OCI-LY1 (cell line): ENCODE measurements around the gene MMEL1.
"Not testable (repeated sequence)": the region's sequence is repeated elsewhere in the genome, so short reads cannot be mapped to it uniquely, and the experiment has no call there.

Source experiments
- EZH2 ChIP-seq: fragments of 200-600 bp; sonication (generic), shearing (Covaris generic); IDR thresholded peaks from 2 replicates; pipeline ENCODE4 v1.8.0; 2017; ENCODE audit warnings: borderline replicate concordance, mixed run types, mild to moderate bottlenecking, antibody characterized with exemption, low read length, moderate library complexity, mixed read lengths
- TF ChIP-seq, protein P1 (sequence below): fragments of 200-600 bp; sonication (generic), shearing (Covaris generic); IDR thresholded peaks from 2 replicates; pipeline ENCODE4 v1.5.1; 2017; ENCODE audit warnings: mild to moderate bottlenecking, antibody characterized with exemption, low read length, moderate library complexity, mixed read lengths

DNA sequence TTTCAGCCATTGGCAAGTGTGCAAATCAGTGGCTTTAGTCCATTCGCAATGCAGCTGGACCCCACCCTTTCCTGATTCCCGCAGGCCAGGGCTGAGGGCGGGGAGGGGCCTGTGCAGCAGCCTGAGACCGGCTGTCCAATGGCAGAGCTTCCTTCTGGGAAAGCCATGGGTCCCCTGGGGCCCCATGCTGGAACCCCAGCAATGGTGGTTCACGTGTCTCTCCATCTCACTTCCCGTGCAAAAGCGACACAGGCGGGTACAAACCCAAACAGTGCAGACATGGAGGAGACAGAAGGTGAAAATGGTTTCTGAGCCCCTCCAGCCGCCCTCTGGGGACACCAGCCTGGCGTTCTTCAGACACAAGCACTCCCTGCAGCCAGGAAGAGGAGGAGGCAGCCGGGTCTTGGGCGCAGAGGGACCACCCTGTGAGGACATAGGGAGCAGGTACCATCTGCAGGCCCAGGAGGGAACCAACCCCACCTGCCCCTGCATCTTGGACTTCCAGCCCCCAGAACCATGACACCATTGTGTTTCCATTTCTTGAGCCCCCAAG is 82.4 kb downstream of the MMEL1 start:
- TF ChIP-seq, protein P1, sequence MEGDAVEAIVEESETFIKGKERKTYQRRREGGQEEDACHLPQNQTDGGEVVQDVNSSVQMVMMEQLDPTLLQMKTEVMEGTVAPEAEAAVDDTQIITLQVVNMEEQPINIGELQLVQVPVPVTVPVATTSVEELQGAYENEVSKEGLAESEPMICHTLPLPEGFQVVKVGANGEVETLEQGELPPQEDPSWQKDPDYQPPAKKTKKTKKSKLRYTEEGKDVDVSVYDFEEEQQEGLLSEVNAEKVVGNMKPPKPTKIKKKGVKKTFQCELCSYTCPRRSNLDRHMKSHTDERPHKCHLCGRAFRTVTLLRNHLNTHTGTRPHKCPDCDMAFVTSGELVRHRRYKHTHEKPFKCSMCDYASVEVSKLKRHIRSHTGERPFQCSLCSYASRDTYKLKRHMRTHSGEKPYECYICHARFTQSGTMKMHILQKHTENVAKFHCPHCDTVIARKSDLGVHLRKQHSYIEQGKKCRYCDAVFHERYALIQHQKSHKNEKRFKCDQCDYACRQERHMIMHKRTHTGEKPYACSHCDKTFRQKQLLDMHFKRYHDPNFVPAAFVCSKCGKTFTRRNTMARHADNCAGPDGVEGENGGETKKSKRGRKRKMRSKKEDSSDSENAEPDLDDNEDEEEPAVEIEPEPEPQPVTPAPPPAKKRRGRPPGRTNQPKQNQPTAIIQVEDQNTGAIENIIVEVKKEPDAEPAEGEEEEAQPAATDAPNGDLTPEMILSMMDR: not testable (repeated sequence)
- TF ChIP-seq EZH2: not testable (repeated sequence)
